Measurements from ENCODE around the gene KLHL2.
"Not testable (repeated sequence)": the region's sequence is repeated elsewhere in the genome, so short reads cannot be mapped to it uniquely, and the experiment has no call there.

The KLHL2 gene, protein sequence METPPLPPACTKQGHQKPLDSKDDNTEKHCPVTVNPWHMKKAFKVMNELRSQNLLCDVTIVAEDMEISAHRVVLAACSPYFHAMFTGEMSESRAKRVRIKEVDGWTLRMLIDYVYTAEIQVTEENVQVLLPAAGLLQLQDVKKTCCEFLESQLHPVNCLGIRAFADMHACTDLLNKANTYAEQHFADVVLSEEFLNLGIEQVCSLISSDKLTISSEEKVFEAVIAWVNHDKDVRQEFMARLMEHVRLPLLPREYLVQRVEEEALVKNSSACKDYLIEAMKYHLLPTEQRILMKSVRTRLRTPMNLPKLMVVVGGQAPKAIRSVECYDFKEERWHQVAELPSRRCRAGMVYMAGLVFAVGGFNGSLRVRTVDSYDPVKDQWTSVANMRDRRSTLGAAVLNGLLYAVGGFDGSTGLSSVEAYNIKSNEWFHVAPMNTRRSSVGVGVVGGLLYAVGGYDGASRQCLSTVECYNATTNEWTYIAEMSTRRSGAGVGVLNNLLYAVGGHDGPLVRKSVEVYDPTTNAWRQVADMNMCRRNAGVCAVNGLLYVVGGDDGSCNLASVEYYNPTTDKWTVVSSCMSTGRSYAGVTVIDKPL

DNA sequence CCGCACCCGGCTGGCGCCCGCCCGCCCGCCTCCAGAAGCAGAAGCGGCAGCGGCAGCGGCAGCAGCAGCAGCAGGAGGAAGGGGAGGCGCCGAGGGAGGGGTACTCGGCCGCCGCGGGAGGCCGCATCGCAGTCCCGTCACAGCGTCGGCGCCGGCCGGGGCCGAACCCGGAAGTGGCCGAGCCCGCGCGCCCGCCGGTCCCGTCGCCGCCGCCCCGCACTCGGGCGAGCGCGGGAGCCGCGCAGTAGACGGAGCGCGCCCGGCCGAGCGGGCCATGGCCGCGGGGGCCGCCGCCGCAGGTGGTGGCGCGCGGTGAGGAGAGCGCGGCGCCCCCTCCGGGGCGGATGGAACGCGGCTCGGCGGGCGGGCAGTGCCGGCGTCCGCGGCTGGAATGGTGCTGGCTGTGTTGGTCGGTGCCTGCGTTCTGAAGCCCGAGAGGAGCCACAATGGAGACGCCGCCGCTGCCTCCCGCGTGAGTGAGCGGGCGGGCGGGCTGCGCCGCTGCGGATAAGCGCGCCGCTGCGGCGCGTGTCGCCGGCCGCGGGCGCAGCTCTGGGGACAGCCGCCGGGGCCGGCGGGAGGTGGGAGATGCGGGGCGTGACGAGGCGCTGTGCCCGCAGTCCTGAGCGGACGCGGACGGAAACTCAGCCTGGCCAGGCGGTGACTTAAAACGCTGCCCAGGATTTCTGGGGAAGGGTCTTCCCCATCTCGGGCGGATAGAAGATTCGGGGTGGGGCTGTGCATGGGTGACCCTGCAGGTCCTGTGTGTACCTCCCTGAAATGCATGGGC is at the start of gene KLHL2:
KLHL2 (plus strand) TSS at position 131 of the 790 bp plus-strand sequence; CDS start at position 447, 316 bp downstream.
- no peak for TF ChIP-seq CTCF (conservative IDR thresholded peaks at IDR 0.05; ENCODE audit: low read depth, low read length)
- peak; percentile 74 for DNase-seq (ENCODE audit: low read depth)
- H3K4me3 ChIP-seq (ENCODE audit: low read depth, low read length) = peak within 1 kb of the TSS; percentile 80

- TF ChIP-seq CTCF (conservative IDR thresholded peaks at IDR 0.05; ENCODE audit: low read depth, low read length) = no peak
- no peak overlapping the region for H3K4me3 ChIP-seq (ENCODE audit: low read depth, low read length)
- no peak for DNase-seq (ENCODE audit: low read depth)
Measured at GRCh38 chr4:165158762-165159161, 48.6 kb upstream of the KLHL2 start.

GRCh38 chr4:165164257-165164656 is 43.1 kb upstream of the KLHL2 start:
- TF ChIP-seq CTCF (conservative IDR thresholded peaks at IDR 0.05; ENCODE audit: low read depth, low read length) = no peak
- H3K4me3 ChIP-seq (ENCODE audit: low read depth, low read length) = no peak overlapping the region
- no peak for DNase-seq (ENCODE audit: low read depth)

DNA sequence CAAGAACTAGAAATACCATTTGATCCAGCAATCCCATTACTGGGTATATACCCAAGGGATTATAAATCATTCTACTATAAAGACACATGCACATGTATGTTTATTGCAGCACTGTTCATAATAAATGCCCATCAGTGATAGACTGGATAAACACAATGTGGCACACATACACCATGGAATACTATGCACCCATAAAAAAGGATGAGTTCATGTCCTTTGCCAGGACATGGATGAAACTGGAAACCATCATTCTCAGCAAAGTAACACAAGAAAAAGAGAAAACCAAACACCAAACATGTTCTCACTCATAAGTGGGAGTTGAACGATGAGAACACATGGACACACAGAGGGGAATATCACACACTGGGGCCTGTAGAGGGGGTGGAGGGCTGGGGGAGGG is 40.5 kb upstream of the KLHL2 start:
- not testable (repeated sequence) for H3K4me3 ChIP-seq (ENCODE audit: low read depth, low read length); DNase-seq (ENCODE audit: low read depth)

DNA sequence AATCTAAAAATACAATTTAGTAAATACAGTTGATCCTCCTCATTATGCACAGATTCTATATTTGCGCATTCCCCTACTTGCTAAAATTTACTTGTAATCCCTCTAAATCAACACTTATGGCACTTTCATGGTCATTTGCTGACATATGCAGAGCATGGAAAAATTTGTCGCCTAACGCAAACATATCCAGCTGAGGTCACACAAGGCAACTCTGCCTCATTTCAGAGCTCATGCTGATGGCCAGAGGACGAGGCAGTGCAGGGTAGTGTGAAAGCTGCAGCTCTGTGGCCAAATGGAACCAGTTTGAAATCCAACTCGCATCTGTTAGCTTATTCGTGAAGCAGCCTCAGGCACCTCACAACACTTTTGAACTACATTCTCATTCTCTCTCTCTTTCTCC is 39.7 kb upstream of the KLHL2 start:
- no peak for TF ChIP-seq CTCF (conservative IDR thresholded peaks at IDR 0.05; ENCODE audit: low read depth, low read length)
- H3K4me3 ChIP-seq (ENCODE audit: low read depth, low read length) = no peak overlapping the region
- no peak for DNase-seq (ENCODE audit: low read depth)

- DNase-seq (ENCODE audit: low read depth) = no peak
- TF ChIP-seq CTCF (conservative IDR thresholded peaks at IDR 0.05; ENCODE audit: low read depth, low read length) = no peak
- H3K4me3 ChIP-seq (ENCODE audit: low read depth, low read length) = no peak overlapping the region
Measured at GRCh38 chr4:165170819-165171218, 36.5 kb upstream of the KLHL2 start.

GRCh38 chr4:165175470-165175869 is 31.9 kb upstream of the KLHL2 start:
- H3K4me3 ChIP-seq (ENCODE audit: low read depth, low read length) = not testable (repeated sequence)

More at GRCh38 chr4:165175470-165175869, 31.9 kb upstream of the KLHL2 start:
- not testable (repeated sequence) for DNase-seq (ENCODE audit: low read depth)
